SK-N-MC (cell line): ENCODE data around the gene CENPL.

Source experiments
- EZH2 ChIP-seq: fragments of 200-600 bp; sonication (generic); IDR thresholded peaks from one replicate; pipeline ENCODE4 v1.6.1; 2017; ENCODE audit warnings: antibody characterized with exemption
- FOXP2 ChIP-seq: optimal IDR thresholded peaks from 2 replicates; pipeline ENCODE3; 2011; ENCODE audit warnings: mild to moderate bottlenecking, moderate library complexity; ENCODE audit not compliant: insufficient read depth; ENCODE audit errors: extremely low read length, control extremely low read depth
- POLR2AphosphoS5 ChIP-seq: IDR thresholded peaks from 2 replicates; pipeline ENCODE4 v1.6.1; 2012; ENCODE audit warnings: mild to moderate bottlenecking, low read depth, low read length, borderline replicate concordance

DNA sequence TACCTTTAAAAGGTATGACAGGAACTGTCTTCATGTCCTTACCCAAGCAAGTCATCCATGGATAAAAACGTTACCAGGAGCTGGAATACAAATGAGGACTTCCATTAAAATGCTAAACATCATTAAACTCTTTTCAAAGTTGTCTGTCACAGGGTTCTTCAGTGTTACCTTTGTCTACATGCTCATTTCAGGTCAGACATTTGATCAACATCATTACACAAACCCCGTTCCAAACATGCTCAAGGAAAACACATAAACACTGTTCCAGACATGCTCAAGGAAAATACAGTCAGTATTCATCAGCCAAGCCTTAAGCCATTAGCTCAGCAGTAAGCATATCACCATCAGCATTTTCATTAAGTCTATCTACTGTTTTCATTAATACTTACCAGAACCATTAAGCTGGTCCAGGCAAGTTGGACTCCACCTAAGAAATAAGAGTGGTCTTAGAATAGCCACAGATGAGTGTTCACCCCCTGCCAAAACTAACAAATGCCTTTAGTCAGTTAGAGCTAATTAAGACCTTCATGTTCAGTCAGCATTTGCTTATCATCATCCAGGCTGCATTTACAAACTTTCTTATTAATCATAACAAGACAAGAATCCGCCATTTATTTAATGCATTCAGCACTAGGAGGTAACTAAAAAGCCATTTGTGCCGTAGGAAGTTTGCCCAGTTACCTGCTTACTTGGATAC, 40.9 kb upstream of the CENPL start:
- no peak for TF ChIP-seq EZH2
- TF ChIP-seq FOXP2 = no peak
- TF ChIP-seq POLR2AphosphoS5 = peak; percentile 50
